Parietal lobe (tissue), 1 donor: Measurements from ENCODE around the gene CMPK2. TPM values are rescaled to one million over a fixed set of nuclear protein-coding genes. Genes with fewer than 3 reads are reported as not detected.

Source experiments
- total RNA-seq: library from RNA; depleted of rRNA; stranded (reverse); fragments of >200 nt; gene quantifications from one replicate; pipeline ENCODE4 v1.2.3, GENCODE V29; 2014

The CMPK2 gene
- 8.1 TPM for total RNA-seq

DNA sequence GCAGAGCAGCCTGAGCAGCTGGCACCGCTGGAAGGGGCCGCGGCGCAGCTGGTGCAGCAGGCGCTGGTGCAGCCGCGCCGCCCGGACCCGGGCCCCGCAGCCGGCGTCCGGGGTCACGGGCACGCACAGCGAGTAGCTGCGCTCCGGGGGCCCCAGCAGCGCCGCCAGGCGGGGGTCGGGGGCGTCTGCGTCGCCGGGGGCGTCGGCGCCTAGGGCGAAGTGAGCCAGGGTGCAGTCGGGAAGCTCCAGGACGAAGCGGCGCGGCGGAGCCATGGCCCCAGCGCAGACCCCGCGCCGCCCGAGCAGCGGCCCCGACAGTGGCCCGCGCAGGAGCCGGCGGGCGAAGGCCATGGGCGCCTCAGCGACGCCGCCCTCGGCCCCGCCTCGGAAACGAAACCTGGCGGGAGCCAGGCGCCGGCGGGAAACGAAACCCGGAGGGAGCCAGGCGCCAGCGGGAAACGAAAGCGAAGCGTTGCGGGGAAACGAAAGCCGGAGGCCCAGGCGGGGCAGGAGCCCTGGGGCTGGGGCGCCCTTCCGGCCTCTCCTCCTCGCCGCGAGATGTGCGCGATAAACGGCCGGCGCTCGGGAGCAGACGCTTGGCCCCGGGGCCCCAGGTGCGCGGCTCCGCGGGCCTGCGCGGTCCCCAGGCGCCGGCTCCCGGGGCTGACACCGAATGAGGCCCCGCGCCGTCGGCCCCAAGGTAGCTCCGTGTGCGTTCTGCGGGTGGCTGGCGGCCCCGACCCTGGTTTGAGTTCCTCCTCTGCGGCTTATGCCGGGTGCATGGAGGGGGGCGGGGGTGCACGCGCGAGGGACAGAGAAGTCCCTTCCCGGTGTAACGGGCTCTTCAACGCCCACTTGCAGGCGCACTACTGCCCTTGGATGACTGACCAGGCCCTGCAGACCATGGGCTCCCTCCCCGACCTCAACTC is at the start of gene CMPK2:
TSS of gene CMPK2 (minus strand) at position 562 of the 929 bp plus-strand sequence. CDS start at position 351, 211 bp downstream.

DNA sequence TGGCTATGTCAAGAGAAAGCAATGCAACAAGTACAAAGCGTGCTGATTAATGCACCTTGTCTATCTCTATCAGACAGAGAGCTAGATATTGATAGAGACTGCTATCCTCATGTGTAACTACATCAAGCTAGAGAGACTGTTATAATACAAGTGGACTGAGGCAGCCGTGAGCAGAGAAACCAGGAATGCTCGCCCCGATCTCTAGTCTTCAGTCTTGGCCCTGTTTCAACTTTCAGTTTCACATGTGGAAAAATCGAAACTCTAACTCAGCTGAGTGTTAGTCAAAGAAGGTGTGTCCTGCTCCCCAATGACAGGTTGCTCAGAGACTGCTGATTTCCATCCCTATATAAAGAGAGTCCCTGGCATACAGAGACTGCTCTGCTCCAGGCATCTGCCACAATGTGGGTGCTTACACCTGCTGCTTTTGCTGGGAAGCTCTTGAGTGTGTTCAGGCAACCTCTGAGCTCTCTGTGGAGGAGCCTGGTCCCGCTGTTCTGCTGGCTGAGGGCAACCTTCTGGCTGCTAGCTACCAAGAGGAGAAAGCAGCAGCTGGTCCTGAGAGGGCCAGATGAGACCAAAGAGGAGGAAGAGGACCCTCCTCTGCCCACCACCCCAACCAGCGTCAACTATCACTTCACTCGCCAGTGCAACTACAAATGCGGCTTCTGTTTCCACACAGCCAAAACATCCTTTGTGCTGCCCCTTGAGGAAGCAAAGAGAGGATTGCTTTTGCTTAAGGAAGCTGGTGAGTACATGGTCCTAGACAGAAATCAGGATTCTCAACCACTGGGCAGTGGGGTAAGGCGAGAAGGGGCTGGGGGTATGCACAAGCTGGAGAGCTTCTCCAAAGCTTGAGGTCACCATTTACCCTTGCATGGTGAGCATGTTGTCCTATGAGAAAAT is 11.9 kb upstream of the CMPK2 start, which contains the start of gene RSAD2:
TSS of gene RSAD2 (plus strand) at position 376 of the 903 bp plus-strand sequence. CDS start at position 400, 24 bp downstream.

Other genes with a start within 250 kb of the CMPK2 start
- gene RSAD2, start 11.9 kb upstream of the CMPK2 start, total RNA-seq = 5.9 TPM
- 62.0 TPM for gene RNF144A, start 51.5 kb upstream of the CMPK2 start, total RNA-seq